ENCODE results near the gene UBIAD1. TPM values are rescaled to one million over a fixed set of nuclear protein-coding genes. Genes with fewer than 3 reads are reported as not detected.

The UBIAD1 gene
- total RNA-seq, 1 experiment from 2014 or later = 21.6 TPM

DNA sequence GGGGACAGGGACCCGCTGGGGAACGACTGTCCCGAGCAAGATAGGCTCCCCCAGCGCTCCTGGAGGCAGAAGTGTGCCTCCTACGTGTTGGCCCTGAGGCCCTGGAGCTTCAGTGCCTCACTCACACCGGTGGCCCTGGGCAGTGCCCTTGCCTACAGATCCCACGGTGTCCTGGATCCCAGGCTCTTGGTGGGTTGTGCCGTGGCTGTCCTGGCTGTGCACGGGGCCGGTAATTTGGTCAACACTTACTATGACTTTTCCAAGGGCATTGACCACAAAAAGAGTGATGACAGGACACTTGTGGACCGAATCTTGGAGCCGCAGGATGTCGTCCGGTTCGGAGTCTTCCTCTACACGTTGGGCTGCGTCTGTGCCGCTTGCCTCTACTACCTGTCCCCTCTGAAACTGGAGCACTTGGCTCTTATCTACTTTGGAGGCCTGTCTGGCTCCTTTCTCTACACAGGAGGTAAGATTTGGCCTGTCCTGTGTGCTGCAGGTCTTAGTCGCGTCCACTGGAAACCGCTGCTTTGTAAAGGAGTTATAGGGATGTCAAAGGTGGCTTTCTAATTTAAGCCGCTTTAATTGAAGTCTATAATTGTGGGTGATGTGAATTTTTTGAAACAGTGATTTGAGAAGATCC is 717 bp downstream of the UBIAD1 start (continued):
- TF ChIP-seq, protein P1, sequence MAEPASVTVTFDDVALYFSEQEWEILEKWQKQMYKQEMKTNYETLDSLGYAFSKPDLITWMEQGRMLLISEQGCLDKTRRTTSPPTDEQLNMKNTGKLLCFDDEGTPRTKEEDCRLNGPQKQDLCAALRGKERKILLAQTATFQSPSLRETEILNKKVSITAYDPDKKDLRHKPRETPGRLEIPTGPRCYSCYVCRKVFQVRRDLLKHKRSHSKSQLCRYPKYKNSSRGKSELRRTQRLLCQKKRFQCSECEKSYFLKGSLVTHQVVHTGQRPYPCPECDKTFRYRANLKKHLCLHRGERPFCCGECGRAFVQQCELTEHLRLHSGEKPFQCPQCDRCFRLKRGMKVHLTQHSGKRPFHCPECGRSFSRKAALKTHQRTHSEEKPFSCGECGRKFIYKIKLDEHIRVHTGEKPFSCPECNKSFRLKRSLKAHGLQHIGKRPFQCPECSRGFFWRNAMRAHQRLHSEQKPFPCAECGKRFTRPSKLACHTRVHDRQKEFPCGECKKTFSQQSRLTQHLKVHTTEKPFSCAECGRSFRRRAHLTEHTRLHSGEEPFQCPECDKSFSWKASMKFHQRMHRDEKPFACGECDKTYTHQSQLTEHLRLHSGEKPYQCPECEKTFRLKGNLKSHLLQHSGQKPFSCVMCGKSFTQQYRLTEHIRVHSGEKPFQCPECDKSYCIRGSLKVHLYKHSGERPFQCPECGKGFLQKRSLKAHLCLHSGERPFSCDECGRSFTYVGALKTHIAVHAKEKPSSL (CRISPR knock-in tag; conservative IDR thresholded peaks at IDR 0.05) = no peak
- no peak for TF ChIP-seq GTF2I (CRISPR knock-in tag; conservative IDR thresholded peaks at IDR 0.05)
- TF ChIP-seq RORB (CRISPR knock-in tag; IDR thresholded peaks at IDR 0.05) = no peak
- no peak for TF ChIP-seq ZNF232 (CRISPR knock-in tag; IDR thresholded peaks at IDR 0.05)
- TF ChIP-seq, protein P2, sequence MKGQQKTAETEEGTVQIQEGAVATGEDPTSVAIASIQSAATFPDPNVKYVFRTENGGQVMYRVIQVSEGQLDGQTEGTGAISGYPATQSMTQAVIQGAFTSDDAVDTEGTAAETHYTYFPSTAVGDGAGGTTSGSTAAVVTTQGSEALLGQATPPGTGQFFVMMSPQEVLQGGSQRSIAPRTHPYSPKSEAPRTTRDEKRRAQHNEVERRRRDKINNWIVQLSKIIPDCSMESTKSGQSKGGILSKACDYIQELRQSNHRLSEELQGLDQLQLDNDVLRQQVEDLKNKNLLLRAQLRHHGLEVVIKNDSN (CRISPR knock-in tag; IDR thresholded peaks at IDR 0.05) = no peak
- TF ChIP-seq, protein P3, sequence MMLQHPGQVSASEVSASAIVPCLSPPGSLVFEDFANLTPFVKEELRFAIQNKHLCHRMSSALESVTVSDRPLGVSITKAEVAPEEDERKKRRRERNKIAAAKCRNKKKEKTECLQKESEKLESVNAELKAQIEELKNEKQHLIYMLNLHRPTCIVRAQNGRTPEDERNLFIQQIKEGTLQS (CRISPR knock-in tag; conservative IDR thresholded peaks at IDR 0.05) = no peak
- TF ChIP-seq GRHL2 (CRISPR knock-in tag; IDR thresholded peaks at IDR 0.05; ENCODE audit: insufficient replicate concordance, severe bottlenecking) = no peak
- TF ChIP-seq, protein P4, sequence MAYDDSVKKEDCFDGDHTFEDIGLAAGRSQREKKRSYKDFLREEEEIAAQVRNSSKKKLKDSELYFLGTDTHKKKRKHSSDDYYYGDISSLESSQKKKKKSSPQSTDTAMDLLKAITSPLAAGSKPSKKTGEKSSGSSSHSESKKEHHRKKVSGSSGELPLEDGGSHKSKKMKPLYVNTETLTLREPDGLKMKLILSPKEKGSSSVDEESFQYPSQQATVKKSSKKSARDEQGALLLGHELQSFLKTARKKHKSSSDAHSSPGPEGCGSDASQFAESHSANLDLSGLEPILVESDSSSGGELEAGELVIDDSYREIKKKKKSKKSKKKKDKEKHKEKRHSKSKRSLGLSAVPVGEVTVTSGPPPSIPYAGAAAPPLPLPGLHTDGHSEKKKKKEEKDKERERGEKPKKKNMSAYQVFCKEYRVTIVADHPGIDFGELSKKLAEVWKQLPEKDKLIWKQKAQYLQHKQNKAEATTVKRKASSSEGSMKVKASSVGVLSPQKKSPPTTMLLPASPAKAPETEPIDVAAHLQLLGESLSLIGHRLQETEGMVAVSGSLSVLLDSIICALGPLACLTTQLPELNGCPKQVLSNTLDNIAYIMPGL (CRISPR knock-in tag; IDR thresholded peaks at IDR 0.05) = 0 out of 2 replicates have a peak, but pooled peaks have one; percentile 20
- TF ChIP-seq, protein P5, sequence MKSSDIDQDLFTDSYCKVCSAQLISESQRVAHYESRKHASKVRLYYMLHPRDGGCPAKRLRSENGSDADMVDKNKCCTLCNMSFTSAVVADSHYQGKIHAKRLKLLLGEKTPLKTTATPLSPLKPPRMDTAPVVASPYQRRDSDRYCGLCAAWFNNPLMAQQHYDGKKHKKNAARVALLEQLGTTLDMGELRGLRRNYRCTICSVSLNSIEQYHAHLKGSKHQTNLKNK (CRISPR knock-in tag; IDR thresholded peaks at IDR 0.05) = no peak
- TF ChIP-seq, protein P6, sequence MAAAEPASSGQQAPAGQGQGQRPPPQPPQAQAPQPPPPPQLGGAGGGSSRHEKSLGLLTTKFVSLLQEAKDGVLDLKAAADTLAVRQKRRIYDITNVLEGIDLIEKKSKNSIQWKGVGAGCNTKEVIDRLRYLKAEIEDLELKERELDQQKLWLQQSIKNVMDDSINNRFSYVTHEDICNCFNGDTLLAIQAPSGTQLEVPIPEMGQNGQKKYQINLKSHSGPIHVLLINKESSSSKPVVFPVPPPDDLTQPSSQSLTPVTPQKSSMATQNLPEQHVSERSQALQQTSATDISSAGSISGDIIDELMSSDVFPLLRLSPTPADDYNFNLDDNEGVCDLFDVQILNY (CRISPR knock-in tag; IDR thresholded peaks at IDR 0.05) = no peak
- TF ChIP-seq, protein P7, sequence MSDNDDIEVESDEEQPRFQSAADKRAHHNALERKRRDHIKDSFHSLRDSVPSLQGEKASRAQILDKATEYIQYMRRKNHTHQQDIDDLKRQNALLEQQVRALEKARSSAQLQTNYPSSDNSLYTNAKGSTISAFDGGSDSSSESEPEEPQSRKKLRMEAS (CRISPR knock-in tag; IDR thresholded peaks at IDR 0.05) = peak; percentile 34; the same call in 1 of the 2 replicates
- TF ChIP-seq, protein P8, sequence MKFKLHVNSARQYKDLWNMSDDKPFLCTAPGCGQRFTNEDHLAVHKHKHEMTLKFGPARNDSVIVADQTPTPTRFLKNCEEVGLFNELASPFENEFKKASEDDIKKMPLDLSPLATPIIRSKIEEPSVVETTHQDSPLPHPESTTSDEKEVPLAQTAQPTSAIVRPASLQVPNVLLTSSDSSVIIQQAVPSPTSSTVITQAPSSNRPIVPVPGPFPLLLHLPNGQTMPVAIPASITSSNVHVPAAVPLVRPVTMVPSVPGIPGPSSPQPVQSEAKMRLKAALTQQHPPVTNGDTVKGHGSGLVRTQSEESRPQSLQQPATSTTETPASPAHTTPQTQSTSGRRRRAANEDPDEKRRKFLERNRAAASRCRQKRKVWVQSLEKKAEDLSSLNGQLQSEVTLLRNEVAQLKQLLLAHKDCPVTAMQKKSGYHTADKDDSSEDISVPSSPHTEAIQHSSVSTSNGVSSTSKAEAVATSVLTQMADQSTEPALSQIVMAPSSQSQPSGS (CRISPR knock-in tag; IDR thresholded peaks at IDR 0.05; ENCODE audit: borderline replicate concordance, low read depth) = no peak
- TF ChIP-seq NFE2L1 (CRISPR knock-in tag; IDR thresholded peaks at IDR 0.05) = no peak
- no peak for TF ChIP-seq JUN (CRISPR knock-in tag; IDR thresholded peaks at IDR 0.05)

DNA sequence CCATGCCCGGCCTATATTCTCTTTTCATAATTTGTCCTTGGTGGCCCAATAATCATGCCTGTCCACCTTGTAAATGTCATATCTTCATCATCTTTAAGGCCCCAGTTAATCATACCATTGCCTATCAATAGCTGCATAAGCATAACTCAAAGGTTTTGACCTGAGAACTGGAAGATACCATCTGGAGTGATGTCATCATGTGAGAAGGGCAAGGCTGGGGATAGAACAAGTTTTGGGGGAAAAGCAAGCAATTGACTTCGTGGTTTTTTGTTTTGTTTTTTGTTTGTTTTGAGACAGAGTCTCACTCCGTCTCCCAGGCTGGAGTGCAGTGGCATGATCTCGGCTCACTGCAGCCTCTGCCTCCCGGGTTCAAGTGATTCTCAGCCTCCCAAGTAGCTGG is 6.2 kb downstream of the UBIAD1 start:
- ChIA-PET CTCF (interaction anchor here (1.7 kb wide), 1 partner anchor 371 kb away, joined by 5 read pairs; no protein-coding TSS in a partner anchor), POLR2A (no interaction called here)
- TF ChIP-seq SMAD3 (CRISPR knock-in tag; IDR thresholded peaks at IDR 0.05; ENCODE audit: borderline replicate concordance) (no peak), SOX15 (CRISPR knock-in tag; IDR thresholded peaks at IDR 0.05) (no peak), CREB1 (CRISPR knock-in tag; IDR thresholded peaks at IDR 0.05) (no peak), GRHL2 (CRISPR knock-in tag; IDR thresholded peaks at IDR 0.05; ENCODE audit: insufficient replicate concordance, severe bottlenecking) (no peak), RELA (CRISPR knock-in tag; IDR thresholded peaks at IDR 0.05; ENCODE audit: borderline replicate concordance) (no peak), ELF4 (CRISPR knock-in tag; IDR thresholded peaks at IDR 0.05; ENCODE audit: low read depth) (no peak), TCF7 (CRISPR knock-in tag; IDR thresholded peaks at IDR 0.05; ENCODE audit: low read depth) (no peak)
- TF ChIP-seq, protein P5 (CRISPR knock-in tag; IDR thresholded peaks at IDR 0.05) = no peak
- TF ChIP-seq, protein P9, sequence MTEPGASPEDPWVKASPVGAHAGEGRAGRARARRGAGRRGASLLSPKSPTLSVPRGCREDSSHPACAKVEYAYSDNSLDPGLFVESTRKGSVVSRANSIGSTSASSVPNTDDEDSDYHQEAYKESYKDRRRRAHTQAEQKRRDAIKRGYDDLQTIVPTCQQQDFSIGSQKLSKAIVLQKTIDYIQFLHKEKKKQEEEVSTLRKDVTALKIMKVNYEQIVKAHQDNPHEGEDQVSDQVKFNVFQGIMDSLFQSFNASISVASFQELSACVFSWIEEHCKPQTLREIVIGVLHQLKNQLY (CRISPR knock-in tag; IDR thresholded peaks at IDR 0.05) = no peak
- TF ChIP-seq, protein P10, sequence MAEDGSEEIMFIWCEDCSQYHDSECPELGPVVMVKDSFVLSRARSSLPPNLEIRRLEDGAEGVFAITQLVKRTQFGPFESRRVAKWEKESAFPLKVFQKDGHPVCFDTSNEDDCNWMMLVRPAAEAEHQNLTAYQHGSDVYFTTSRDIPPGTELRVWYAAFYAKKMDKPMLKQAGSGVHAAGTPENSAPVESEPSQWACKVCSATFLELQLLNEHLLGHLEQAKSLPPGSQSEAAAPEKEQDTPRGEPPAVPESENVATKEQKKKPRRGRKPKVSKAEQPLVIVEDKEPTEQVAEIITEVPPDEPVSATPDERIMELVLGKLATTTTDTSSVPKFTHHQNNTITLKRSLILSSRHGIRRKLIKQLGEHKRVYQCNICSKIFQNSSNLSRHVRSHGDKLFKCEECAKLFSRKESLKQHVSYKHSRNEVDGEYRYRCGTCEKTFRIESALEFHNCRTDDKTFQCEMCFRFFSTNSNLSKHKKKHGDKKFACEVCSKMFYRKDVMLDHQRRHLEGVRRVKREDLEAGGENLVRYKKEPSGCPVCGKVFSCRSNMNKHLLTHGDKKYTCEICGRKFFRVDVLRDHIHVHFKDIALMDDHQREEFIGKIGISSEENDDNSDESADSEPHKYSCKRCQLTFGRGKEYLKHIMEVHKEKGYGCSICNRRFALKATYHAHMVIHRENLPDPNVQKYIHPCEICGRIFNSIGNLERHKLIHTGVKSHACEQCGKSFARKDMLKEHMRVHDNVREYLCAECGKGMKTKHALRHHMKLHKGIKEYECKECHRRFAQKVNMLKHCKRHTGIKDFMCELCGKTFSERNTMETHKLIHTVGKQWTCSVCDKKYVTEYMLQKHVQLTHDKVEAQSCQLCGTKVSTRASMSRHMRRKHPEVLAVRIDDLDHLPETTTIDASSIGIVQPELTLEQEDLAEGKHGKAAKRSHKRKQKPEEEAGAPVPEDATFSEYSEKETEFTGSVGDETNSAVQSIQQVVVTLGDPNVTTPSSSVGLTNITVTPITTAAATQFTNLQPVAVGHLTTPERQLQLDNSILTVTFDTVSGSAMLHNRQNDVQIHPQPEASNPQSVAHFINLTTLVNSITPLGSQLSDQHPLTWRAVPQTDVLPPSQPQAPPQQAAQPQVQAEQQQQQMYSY (CRISPR knock-in tag; IDR thresholded peaks at IDR 0.05) = no peak
- H3K9me3 Mint-ChIP-seq = peaks cover 7% of the 10 kb centered on the region
- H3K27ac Mint-ChIP-seq = no peak overlapping the region
- no peak overlapping the region for H3K4me3 Mint-ChIP-seq
- H3K27me3 Mint-ChIP-seq (ENCODE audit: low read depth) = no peaks in the 10 kb centered on the region
- H3K4me1 Mint-ChIP-seq = peaks cover 24% of the 10 kb centered on the region
- DNase-seq (ENCODE audit: low spot score) (no peak), ATAC-seq (no peak)
- peaks cover 40% of the 10 kb centered on the region for H3K36me3 Mint-ChIP-seq

Measured in WTC11 (cell line).